Testis (tissue), 3 donors: ENCODE measurements around the gene OR56B4. TPM values are rescaled to one million over a fixed set of nuclear protein-coding genes. Genes with fewer than 3 reads are reported as not detected.

Experiments
- DNase-seq: peaks from one replicate; pipeline ENCODE4 v3.0.0-alpha.2; 2019
- H3K27ac ChIP-seq, 2 donors: fragments of 200-600 bp; sonication (generic); one replicate each; pipeline ENCODE4 v1.5.1; 2019
- H3K27me3 ChIP-seq: fragments of 200-600 bp; sonication (generic); one replicate; pipeline ENCODE4 v1.5.1; 2019
- H3K36me3 ChIP-seq: fragments of 200-600 bp; sonication (generic); one replicate; pipeline ENCODE4 v1.5.1; 2017; ENCODE audit warnings: low read depth; ENCODE audit errors: missing control alignments
- H3K4me1 ChIP-seq: fragments of 200-600 bp; sonication (generic); one replicate; pipeline ENCODE4 v1.5.1; 2019
- H3K4me3 ChIP-seq, 2 donors: fragments of 200-600 bp; sonication (generic); one replicate each; pipeline ENCODE4 v1.5.1; 2017 to 2019
- H3K9me3 ChIP-seq: fragments of 200-600 bp; sonication (generic); one replicate; pipeline ENCODE4 v1.5.1; 2017
- CTCF ChIP-seq, 3 experiments: fragments of 450-650 bp in 2 of 3; fragments of 200-600 bp in 1 of 3; sonication (generic) in 1 of 3; IDR thresholded peaks; one replicate each; pipeline ENCODE4 v1.5.1; 2016 to 2019; ENCODE audit warnings: antibody characterized with exemption in 3 of 3, mild to moderate bottlenecking in 2 of 3, moderate library complexity in 1 of 3
- POLR2A ChIP-seq: fragments of 450-650 bp; IDR thresholded peaks from one replicate; pipeline ENCODE4 v1.6.1; 2017; ENCODE audit warnings: antibody characterized with exemption, mild to moderate bottlenecking, moderate library complexity
- WGBS, 2 donors: methylation state at CpG; one replicate each; pipeline ENCODE4 v1.1.5; 2018; 5-methylcytosine and 5-hydroxymethylcytosine counted together
- intact Hi-C: fragments of 100-400 bp; cut with DNase I; formaldehyde crosslinking; loops from one replicate; pipeline ENCODE4 v1.15.1; 2023; ENCODE audit warnings: low total_unique reads
- polyA plus RNA-seq: library from polyadenylated mRNA; stranded (reverse); fragments of 350-450 nt; fragmentation: Illumina TruSeq; extraction: RNeasy Lipid Tissue Mini Kit (QIAGEN cat#74804); gene quantifications from one replicate; pipeline ENCODE4 v1.2.3, GENCODE V29; 2014; ENCODE audit warnings: low read depth, low replicate concordance; ENCODE audit not compliant: insufficient read depth
- total RNA-seq, 2 donors: library from RNA; depleted of rRNA; stranded (reverse); fragments of >200 nt; gene quantifications; one replicate each; pipeline ENCODE4 v1.2.3, GENCODE V29; 2016

Gene OR56B4
- total and polyA plus RNA-seq, 3 donors from 2014 or later = not detected

GRCh38 chr11:6156628-6157359, 49.3 kb downstream of the OR56B4 start:
- Histone ChIP-seq H3K27me3 (no peaks in the 10 kb centered on the region), H3K4me1 (no peaks in the 10 kb centered on the region), H3K9me3 (no peaks in the 10 kb centered on the region), H3K36me3 (no peaks in the 10 kb centered on the region), H3K4me3 (no peak overlapping the region), H3K27ac (no peak overlapping the region)
- WGBS, 2 donors = 74 to 77% methylated on average over 7 of the region's 7 CpGs
- TF ChIP-seq POLR2A = no peak
- no peak for TF ChIP-seq CTCF (IDR thresholded peaks at IDR 0.05)
- intact Hi-C loops = no loop called here
- DNase-seq = no peak

Other genes starting within 250 kb of the OR56B4 start
- gene OR52E8, start 250.0 kb upstream of the OR56B4 start, total RNA-seq = 1 to 10 TPM; 3.0 to 4.6 TPM
- gene OR52E8, start 250.0 kb upstream of the OR56B4 start, polyA plus RNA-seq = not detected
- gene OR52E4, start 227.1 kb upstream of the OR56B4 start, total RNA-seq = not detected
- gene OR52E4, start 227.1 kb upstream of the OR56B4 start, polyA plus RNA-seq = not detected
- not detected for gene OR52E5, start 214.5 kb upstream of the OR56B4 start, total RNA-seq
- not detected for gene OR52E5, start 214.5 kb upstream of the OR56B4 start, polyA plus RNA-seq
- gene OR56A3, start 165.4 kb upstream of the OR56B4 start, total RNA-seq = 1 to 10 TPM in 1 of 2 donors, under 1 TPM in 1; 0.87 to 1.0 TPM
- 0.90 TPM for gene OR56A3, start 165.4 kb upstream of the OR56B4 start, polyA plus RNA-seq
- gene OR56A5, start 139.2 kb upstream of the OR56B4 start, total RNA-seq = not detected
- not detected for gene OR56A5, start 139.2 kb upstream of the OR56B4 start, polyA plus RNA-seq
- under 1 TPM in 1 of 2 donors, not detected in 1; 0.79 TPM for gene OR52L1, start 120.7 kb upstream of the OR56B4 start, total RNA-seq
- not detected for gene OR52L1, start 120.7 kb upstream of the OR56B4 start, polyA plus RNA-seq
- gene OR56A4, start 100.7 kb upstream of the OR56B4 start, total RNA-seq = under 1 TPM in 1 of 2 donors, not detected in 1; 0.55 TPM
- not detected for gene OR56A4, start 100.7 kb upstream of the OR56B4 start, polyA plus RNA-seq
- under 1 TPM; 0.06 to 0.16 TPM for gene OR56A1, start 76.9 kb upstream of the OR56B4 start, total RNA-seq
- not detected for gene OR56A1, start 76.9 kb upstream of the OR56B4 start, polyA plus RNA-seq
- gene OR52B2, start 62.6 kb downstream of the OR56B4 start, total RNA-seq = under 1 TPM in 1 of 2 donors, not detected in 1; 0.68 TPM
- gene OR52B2, start 62.6 kb downstream of the OR56B4 start, polyA plus RNA-seq = not detected
- gene OR52W1, start 91.5 kb downstream of the OR56B4 start, total RNA-seq = not detected
- gene OR52W1, start 91.5 kb downstream of the OR56B4 start, polyA plus RNA-seq = not detected
- gene C11orf42, start 97.9 kb downstream of the OR56B4 start, total RNA-seq = 10 to 100 TPM; 10.1 to 38.5 TPM
- 28.9 TPM for gene C11orf42, start 97.9 kb downstream of the OR56B4 start, polyA plus RNA-seq
- 100 to 1,000 TPM; 134 to 156 TPM for gene FHIP1B, start 127.0 kb downstream of the OR56B4 start, total RNA-seq
- 98.3 TPM for gene FHIP1B, start 127.0 kb downstream of the OR56B4 start, polyA plus RNA-seq
- gene CNGA4, start 131.4 kb downstream of the OR56B4 start, total RNA-seq = 1 to 10 TPM; 7.9 to 9.1 TPM
- 14.4 TPM for gene CNGA4, start 131.4 kb downstream of the OR56B4 start, polyA plus RNA-seq
- under 1 TPM; 0.37 to 0.63 TPM for gene CCKBR, start 152.2 kb downstream of the OR56B4 start, total RNA-seq
- gene CCKBR, start 152.2 kb downstream of the OR56B4 start, polyA plus RNA-seq = 0.47 TPM
- gene CAVIN3, start 212.8 kb downstream of the OR56B4 start, total RNA-seq = 100 to 1,000 TPM; 103 to 177 TPM
- 237 TPM for gene CAVIN3, start 212.8 kb downstream of the OR56B4 start, polyA plus RNA-seq